ENCODE measurements around the gene PRR5L.

Gene PRR5L

DNA sequence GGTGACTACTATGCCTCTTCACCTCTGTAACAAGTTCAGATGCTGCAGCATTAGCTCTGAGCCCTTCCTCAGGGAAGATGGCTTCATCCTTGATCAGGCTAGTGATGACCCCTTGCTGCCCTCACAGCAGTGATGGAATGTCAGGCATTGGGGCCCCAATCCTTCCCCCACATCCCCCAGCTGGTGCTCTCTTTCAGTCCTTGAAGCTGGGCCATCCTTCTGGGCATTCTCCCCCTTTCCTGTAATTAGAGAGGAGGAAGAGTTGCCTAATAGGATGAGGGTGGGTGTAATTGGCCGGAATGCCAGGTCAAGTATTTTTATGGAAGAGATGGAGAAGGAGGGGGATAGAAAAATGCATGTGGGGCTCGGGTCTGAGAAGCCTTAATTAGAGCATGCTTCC, 151.4 kb downstream of the PRR5L start:
- no peak for DNase-seq

DNA sequence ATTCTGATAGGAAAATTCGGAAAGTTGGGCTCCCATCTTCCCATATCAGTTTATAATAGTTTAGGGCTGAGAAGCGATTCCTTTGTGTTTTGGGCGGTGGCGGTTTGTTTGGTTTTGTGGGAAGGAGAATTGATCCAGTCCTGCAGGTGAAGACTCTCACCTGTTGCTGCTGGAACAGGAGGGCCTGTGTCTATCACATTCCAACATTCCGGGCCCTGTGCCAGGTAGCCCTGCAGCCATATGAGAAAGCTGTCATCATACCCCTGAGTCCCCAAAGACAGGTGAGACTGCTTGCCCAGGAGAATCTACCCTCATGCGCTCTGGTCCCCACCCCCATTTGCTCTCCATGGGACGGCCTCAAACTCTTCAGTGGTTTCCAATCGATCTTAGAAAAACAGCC, 151.9 kb downstream of the PRR5L start:
- DNase-seq = no peak

DNA sequence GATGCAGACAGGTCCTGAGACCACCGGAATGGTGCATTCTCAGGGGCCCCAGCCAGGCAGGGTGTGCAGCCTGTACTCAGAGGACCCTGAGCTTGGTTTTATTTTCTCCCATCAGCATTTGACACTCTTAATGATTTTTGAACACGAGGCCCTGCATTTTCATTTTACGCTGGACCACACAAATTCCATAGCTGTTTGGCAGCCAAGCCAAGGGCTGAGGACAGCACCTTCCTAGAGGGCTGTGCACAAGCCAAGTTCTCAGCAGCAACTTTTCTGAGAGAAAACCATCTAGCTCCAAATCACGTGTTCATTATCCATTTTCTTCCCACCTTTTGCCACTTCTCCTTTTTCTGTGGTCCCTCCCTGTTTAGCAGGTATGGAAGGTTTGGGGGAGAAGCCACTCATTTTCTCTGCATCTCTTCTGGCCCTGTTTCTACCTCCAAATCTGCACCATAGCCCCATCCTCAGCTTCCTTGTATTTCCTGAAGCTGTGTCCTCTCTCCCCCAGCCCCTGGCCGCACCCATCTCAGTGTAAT, 153.5 kb downstream of the PRR5L start:
- no peak for DNase-seq

DNA sequence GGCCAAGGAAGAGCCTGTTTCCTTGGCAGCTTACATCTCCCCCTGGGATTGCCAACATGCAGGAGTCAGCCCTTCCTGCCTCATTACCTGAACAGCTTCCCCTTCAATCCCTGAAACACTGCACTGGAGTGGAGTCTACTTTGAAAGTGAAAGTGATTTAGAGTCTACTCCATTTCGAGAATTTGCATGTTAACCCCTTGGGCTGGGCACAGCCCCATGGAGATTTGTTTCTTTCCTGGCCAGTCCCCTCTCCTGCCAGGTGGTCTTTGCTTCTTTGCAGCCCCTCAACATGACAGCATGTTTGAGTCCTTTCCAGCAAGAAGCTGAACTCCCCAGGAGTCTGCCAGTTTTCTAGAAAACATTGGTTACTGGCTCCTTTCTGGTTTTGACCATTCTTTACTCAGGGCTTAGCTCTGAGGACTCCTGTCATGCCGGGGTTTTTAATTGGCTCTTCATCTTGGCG, 154.1 kb downstream of the PRR5L start:
- no peak for DNase-seq

DNA sequence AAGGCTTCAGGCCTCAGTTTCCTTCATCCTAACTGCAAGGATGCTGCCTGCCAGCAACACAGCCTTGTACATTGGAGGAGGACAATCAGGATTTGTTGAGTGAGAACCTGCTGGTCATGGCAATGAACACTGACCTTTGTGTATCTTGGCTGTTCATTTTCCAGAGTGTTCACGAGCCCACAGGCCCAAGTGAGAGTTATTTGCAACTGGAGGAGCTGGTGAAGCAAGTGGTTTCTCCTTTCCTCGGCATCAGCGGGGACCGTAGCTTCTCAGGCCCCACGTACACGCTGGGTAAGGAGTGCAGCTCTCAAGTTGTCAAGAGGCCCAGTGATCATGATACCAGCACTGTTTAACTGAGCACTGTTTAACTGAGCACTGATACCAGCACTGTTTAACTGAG, 155.0 kb downstream of the PRR5L start:
- no peak for DNase-seq

DNA sequence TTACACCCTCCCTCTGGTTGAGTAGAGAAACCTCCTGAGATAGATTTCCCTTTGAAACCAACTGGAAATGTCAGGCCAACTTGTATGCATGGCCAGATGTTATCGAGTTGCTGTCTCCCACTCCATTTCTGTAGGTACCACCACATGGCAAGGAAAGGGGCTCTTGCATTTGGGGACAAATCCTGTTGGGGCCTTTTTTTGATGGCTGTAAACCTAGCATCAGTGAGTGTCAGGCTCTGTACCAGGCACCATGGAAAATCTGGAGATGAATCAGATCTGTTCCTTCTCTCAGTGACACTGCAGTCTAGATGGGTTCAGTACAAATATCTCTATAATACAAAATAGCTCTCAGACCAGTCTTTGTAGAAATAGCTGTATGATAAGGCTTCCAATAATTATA, 155.6 kb downstream of the PRR5L start:
- no peak for DNase-seq

DNA sequence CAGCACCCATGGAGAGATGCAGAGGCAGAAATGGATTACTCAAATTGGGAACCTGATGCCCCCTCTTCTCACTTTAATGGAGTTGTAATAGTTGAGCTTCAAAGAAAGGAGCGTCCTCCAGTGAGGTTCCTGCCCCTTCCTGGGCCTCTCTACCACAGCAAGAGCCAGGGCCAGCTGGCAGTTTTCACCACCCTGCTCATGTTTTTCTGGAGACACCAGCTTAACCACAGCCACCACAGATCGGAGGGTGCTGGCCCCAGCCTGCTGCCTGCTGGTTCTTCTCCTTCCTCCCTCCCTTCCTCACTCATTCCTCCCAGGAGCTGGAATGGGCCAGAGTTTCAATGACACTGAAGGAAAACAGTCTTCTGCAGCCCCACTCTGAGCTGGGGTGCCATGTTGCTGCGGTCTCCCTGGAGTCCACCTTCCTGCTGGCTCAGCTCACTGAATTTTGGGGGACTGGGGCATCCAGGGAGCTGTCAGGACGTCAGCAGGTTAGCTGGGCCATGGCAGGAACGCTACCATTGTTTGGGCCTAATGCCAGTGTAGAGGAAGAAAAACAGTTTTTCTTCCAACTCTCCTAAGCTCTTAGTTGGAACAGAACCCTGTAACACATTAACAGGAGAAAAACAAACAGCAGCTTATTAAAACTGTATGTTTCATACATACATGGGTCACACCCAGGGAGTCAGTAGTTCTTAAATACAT, 156.3 kb downstream of the PRR5L start:
- no peak for DNase-seq

DNA sequence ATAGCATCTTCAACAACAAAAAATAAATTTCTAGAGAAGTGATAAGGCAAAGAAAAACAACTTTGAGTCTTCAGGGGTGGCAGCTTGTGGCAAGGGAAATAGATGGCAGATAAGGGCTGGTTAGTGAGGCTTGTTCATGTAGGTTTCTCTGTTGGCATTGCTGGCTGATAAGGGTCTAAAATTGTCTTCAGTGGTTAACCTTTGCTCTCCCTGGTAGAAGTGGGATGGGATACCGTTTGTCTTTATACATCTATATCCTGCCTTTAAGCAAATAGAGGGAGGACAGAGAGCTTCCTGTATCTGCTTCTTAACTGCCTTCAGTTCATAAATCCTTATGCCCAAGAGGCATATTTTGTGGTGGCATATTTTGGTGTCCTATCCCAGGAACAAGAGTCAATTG, 156.9 kb downstream of the PRR5L start:
- no peak for DNase-seq

DNA sequence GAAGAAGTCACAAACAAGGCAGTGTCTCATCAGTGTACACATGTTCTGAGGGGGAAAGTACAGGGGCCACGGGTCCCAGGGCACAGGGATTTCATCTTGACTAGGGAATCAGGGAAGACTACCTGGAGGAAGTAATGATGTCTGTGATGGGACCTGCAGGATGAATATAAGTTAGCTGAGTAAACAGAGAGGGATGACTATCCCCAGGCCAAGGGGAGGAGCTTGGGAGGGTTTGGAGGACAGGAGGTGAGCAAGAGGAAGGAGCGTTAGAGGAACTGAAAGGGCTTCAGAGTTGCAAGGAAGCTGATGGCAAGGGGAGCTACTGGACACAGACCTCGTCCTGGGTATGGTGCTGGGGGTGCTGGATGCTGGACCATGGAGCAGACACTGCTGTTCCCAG, 157.6 kb downstream of the PRR5L start:
- DNase-seq = no peak

DNA sequence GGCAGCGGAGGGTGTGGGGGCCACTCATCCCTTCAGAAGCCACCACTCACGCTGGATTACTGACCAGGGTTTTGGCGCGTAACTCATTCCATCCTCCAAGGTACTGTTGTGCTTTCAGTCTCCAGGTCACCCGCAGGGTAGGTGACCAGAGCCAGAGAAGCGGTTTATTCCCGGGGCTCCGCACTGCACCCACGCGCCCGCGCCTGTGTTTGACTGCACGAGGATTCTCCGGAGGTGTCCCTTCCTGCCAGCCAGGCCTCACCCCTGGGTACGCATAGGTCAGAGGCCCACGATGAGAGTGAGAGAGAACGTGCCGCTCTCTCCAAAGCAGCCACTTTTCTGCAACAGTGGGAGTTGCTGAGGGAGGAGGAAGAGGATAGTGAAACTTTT, 158.5 kb downstream of the PRR5L start:
- DNase-seq = no peak

DNA sequence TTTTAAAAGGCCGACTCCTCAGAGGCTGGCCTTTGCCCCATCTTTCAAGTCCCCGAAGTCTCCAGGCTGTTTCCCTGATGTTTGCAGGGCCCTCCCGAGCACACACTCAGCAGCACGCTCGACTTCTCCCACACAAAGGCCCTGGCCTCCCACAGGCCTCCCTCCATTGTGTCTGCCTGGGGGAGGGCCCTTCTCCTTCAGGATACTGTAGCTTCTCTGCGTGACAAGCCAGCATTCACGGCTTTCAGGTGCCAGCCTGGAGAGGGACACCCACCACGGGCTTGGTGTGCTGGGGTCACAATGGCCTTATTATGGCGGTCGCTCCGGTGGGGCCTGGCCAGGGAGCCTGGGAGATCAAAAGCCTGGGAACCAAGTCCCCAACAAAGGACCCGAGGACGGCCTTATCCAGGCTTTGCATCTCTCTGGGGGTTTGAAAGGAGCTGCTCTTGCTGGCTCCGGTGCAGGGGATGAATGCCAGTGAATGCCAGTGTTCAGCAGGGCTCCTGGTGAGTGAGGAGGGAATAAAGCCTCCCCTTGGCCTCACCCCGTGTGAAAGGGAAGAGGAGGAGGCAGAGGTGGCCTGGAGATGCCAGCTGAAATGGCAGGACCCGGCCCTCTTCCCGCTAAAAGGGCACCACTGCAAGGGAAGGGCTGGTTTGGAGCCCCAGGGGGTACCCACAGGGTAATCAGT, 159.0 kb downstream of the PRR5L start:
- DNase-seq = no peak

DNA sequence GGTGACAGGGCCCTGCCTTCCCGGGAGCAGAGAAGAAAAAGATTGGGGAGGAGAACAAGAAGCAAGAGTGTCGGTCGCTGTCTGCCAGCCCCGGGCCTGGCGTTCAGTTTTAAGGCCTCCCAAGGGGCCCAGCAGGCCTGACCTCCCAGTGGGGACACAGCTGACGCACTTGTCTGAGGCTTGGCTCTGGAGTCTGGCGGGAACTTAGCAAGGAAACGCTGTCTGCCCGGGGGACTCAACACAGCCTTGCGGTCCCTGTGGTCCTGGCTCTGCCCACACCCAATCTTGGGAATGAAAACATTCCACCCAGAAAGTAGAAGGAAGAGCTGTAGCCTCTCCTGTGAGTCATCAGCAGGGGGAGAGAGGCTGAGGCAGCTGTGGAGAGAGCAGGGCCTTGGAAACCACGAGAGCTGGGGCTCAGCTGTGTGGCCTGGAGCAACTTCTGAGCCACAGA, 159.6 kb downstream of the PRR5L start:
- no peak for DNase-seq

DNA sequence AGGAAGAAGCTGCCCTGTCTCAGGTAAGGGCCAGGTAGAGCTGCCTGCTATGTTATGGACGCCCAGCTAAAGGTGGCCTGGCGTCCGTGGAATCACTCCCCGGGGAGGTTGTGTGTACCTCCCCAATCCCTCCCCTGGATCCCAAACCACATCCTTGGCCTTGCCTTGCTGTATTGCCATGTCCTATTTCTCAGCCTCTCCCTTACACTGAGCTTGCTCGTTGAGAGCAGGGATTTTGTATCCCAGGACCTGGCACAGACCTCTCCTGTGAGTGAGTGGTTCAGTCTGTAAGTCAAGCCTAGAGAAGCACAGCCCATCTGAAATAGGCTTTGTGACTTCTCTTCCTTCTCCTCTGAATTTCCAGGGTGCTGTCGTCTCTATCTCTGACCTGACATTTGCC, 160.1 kb downstream of the PRR5L start:
- DNase-seq = no peak

DNA sequence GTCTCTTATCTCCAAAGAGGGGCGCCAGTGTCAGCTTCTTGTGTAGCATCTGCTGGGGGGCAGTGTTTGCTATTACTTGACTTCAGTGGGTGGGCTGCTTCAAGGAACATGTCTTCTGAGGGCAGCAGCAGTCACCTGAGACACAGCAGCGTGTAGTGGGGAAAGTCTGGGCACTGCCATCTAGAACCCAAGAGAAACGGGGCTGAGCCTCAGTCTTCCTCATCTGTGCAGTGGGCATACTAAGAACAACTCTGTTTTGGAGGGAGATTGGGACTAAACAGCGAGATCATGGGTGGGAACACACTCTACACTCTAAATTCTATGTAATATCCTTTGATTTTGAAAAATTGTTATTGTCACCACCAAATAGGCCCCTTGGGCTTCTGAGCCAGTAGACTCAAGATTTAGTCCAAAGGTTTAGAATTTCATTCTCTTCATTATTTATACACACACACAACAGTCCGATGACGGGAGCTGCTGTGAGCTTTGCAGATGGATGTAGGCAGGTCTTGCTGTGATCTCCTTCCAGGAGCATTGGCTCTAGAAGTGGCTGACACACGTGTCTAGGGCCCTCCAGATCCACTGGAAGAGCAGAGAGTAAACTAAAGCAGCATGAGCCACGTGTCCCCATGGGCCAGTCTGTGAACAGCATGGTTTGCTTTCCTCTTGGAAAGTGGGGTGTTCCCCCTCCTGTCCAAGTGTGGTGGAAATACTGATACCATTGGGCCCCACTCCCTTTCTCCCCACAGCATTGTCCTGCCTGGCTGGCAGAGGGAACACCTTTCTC, 162.2 kb downstream of the PRR5L start:
- no peak for DNase-seq

DNA sequence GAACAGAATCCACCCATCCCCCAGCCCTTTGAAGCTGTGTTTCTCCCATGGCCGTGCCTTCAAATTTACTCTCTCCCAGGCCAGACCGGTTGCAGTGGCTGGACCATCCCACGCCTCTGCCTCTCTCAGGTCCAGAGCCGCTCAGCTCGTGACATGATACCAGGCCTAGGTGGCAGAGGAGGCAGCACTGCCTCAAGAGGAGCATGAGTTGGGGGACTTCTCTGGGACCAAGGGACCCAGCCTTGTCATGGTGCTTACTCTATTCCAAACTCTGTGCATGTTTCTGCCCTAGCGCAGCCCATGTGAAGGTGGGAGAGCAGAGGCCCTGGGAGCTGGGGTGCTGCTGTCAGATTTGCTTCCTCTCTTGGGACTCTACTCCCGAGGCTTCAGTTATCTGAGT, 163.0 kb downstream of the PRR5L start:
- DNase-seq = no peak

DNA sequence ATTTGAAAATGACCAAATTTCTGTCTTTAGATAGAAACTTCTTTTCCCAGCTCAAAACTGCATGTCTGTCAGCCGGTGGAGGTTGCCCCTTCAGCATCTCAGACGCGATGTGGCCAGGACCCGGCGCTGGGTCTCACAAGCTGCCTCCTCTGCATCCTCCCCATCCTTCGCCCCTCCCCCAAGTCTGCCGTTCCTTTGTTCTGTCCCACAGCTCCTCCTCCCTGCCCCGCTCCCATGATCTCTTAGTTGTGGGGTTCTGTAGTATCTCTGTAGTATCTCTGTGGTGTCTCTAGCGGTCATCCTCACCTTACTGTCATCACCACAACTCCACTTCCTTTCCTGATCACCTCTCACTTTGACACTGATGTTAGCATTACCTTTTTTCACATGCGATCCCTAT, 164.1 kb downstream of the PRR5L start:
- DNase-seq = no peak

DNA sequence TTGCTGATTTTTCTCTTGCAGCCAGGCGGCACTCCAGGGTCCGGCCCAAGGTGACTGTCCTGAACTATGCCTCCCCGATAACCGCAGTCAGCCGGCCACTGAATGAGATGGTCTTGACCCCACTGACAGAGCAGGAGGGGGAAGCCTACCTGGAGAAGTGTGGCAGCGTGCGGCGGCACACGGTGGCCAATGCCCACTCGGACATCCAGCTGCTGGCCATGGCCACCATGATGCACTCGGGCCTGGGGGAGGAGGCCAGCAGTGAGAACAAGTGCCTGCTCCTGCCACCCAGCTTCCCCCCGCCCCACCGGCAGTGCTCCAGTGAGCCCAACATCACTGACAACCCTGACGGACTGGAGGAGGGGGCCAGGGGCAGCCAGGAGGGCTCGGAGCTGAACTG, 166.2 kb downstream of the PRR5L start:
- DNase-seq = no peak

DNA sequence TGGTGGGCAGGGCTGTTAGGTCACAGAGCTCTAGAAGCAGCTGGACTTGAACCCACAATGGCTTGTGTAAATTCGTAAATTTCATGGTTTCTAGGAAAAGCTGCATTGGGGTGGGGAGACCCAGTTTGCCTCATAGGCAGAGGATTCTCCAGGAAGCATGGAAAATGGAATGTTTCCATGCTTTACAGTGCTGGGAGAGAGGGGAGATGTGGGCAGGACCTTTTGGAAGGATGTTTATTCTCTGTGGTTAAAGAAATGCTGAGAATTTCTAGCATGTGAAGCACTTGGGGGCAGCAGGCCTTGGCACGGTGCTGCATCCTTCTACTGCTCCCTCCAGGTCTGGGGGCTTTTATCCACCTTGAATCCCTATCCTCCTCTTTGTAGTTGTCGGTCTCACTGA, 167.7 kb downstream of the PRR5L start:
- DNase-seq = no peak

DNA sequence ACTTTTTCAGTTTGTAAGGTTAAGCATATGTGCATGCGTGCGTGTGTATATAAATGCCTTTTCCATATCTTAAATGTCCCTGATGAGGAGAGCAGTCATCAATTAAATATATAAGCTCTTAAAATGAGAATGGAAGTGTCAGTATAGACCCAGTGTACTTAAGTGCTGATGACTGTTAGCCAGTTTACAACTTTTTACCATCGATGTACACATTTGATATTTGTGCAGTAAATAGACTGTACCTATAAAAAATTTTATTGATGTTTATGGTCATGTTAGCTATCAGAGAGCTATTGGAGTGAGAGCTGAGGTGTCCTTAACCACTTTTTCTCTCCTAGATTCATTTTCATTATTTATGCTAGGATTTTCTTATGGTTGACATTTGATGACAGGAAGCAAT, 168.6 kb downstream of the PRR5L start:
- no peak for DNase-seq

DNA sequence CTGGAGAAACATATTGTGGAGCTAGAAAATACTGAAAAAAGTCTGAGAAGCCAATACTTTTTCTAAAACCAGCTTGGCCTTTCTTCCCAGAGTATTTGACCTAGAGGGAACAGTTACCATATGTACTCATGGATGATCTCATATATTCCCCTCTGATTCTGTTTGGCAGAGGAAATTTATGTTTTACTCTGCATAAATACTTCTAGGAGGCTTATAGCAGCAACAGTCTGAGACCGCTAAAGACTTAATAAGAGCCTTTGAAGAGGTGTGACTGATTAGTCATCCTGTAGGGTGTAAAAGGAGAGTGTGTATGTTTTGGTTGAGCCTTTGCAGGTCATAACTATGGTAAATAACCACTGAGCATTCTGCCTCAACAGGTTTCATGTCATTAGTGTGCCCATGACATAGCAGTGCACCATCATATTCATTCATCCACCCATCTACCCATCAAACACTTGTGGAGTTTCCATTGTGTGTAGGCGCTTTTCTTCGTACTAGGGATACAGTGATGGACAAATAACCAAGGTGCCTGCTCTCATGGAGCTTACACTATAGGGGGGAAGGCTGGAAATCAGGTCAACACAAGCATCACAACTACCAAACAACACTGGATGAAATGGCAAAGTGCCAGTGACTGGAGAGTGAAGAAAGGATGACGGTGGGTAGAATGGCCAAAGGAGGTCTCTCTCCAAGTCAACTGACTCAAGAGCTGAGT, 169.5 kb downstream of the PRR5L start:
- no peak for DNase-seq

DNA sequence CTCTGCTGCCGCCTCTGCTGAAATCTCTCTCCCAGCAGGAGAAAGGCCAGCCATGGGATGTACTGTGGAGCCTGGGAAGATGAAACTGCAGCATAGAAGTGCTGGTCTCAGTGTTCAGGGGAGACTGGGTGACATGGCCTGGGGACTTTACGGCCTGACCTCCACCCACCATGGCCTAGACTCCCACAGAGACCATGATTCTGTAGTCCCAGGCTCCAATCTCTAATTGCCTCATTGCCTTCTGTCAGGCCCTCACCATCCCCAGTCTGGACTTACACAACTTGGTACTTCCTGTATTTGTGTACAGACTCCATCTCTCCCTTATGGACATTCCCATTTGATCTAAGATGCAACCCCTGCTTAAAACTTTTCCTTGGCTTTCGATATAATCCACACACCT, 170.9 kb downstream of the PRR5L start:
- DNase-seq = no peak

DNA sequence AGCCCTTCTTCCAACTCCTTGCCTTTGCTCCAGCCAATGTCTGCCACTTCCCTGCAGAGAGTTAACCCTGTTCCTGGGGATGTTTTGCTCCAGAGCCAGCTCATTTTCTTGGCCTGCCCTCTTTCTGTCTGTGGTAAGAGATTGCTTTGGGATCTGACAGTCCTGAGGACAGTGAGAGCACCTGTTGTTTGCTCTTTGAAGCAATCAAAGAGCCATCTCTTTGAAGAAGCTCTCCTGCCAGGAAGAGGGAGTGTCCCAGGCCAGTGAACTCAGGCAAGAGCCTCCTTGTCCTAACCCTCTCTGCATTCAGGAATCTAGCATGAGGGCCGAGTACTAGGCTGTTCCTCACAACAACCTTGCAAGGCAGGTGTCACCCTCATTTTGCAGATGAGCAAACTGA, 171.8 kb downstream of the PRR5L start:
- no peak for DNase-seq

DNA sequence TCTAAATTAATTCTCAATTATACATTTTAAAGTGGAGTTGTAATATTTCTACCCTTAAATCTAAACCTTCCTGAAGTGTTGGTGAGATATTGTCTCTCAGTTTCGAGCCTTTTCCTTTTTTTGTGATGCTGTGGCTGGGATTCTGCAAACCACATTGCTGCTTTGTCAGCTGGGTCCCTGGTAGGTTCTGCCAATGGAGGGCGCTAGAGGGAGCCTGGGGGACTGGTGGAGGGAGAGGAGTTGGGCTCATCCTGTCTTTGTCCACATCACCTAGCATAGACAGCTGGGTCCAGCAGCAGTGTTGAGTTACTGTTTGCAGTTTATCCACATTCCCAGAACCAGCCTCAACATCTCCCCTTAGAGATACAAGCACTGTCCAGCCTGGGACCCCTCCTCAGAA, 173.0 kb downstream of the PRR5L start:
- DNase-seq = peak; percentile 16

Measured in T-helper 9 cell (primary cell).